Dermis blood vessel endothelial cell (primary cell): ENCODE measurements around the gene MMD2. TPM values are rescaled to one million over a fixed set of nuclear protein-coding genes. Genes with fewer than 3 reads are reported as not detected.

ENCODE experiments used
- DNase-seq: peaks from one replicate; pipeline ENCODE4 v3.0.0; 2010
- total RNA-seq: library from RNA; depleted of rRNA; stranded (reverse); fragments of >200 nt; gene quantifications from 2 replicates; pipeline ENCODE4 v1.2.3, GENCODE V29; 2014

Gene MMD2
- total RNA-seq, 1 donor from 2014 or later = not detected

- DNase-seq = no peak
Observed at GRCh38 chr7:4957847-4958476, 1.0 kb downstream of the MMD2 start.

DNA sequence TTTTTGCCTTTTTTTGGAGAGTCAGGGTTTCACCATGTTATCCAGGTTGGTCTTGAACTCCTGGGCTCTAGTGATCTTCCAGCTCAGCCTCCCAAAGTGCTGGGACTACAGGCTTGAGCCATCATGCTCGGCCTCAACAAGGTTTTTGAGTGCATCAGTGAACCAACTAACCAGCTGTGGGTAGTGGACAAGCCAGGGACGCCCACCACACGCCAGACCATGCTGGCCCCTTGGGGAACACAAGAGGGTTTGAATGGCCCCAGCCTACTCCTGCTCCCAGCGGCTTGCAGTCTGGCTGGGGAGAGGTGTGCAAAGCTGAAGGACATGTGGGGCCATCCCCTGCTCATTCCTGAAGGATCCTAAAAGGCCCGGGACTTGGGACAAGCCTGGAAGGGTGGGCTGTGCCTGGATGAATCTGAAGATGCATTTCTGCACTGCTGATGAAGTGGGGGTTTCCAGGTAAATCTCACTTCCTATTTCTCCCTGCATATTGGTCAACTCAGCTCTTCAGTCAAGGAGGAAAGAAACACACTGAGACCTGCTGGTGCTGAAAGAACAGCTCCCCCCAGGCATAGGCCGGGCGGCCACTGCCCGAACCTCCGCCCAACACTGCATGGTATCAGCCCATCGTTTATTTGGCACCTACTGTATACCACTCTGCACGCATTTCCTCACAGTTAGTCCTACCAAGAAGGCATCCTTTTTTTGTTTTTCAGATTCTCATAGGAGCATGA, 6.9 kb downstream of the MMD2 start:
- DNase-seq = peak; percentile 41

- DNase-seq = no peak
Observed at GRCh38 chr7:4951304-4951703, 7.7 kb downstream of the MMD2 start.

DNA sequence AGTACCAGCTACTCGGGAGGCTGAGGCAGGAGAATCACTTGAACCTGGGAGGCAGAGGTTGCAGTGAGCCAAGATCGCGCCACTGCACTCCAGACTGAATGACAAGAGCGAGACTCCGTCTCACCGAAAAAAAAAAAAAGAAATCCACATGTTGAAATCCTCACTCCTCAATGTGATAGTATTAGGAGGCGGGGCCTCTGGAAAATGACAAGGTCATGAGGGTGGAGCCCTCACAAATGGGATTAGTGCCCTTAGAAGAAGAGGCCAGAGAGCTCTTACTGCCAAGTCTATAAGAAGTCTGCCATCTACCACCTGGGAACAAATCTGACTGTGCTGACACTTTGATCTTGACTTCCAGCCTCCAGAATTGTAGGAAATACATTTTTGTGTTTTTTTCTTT, 10.6 kb downstream of the MMD2 start:
- DNase-seq = no peak

- DNase-seq = no peak
Observed at GRCh38 chr7:4945949-4946348, 13.0 kb downstream of the MMD2 start.

DNA sequence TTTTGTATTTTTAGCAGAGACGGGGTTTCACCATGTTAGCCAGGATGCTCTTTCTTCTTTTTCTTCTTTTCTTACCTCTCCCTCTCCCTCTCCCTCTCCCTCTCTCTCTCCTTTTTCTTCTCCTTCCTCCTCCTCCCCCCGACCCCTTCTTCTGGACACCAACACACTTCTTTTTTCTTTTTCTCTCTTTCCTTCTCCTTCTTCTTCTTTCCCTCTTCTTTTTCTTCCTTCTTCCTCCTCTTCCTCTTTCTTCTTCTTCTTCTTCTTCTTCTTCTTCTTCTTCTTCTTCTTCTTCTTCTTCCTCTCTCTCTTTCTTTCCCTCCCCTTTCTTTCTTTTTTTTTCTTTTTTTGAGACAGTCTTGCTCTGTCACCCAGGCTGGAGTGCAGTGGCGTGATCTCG, 14.0 kb downstream of the MMD2 start:
- DNase-seq = no peak

GRCh38 chr7:4943297-4943696, 15.7 kb downstream of the MMD2 start:
- no peak for DNase-seq

GRCh38 chr7:4939971-4940728, 18.8 kb downstream of the MMD2 start:
- no peak for DNase-seq

DNA sequence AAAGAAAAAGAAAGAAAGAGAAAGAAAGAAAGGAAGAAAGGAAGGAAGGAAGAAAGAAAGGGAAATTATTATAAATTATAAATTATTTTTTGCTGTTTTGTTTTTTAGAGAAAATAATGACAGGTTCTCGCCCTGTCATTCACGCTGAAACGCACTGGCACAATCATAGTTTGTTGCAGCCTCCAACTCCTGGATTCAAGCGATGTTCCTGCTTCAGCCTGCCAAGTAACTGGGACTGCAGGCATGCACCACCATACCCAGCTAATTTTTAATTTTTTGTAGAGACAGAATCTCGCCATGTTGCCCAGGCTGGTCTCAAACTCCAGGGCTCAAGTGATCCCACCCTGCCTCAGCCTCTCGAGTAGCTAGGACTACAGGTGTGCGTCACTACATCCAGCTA, 21.6 kb downstream of the MMD2 start:
- DNase-seq = no peak

DNA sequence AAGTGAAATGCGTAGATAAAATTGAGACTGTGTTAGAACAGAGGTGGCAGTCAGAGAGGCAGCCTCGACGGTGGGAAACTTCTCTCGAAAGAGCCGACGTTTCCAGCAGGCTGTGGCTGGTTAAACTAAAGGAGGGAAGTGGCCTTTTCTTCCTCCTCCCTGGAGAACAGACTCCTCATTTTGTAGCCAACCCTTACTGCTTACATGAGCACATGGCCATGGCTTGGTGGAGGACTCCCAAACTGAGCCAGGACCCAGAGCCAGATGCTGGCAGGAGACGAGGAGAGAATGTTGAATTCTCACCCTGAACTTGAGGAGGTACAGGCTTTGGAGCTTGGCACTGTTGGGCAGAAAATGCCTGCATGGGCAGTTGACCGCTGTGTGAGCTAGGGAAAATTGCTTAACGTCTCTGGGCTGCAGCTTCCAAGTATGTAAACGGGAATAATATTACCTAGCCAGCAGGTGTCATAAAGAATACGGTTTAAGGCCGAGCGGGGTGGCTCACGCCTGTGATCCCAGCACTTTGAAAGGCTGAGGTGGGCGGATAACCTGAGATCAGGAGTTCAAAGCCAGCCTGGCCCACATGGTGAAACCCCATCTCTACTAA, 24.5 kb downstream of the MMD2 start:
- no peak for DNase-seq

- no peak for DNase-seq
Observed at GRCh38 chr7:4931943-4932342, 27.0 kb downstream of the MMD2 start.

GRCh38 chr7:4929005-4929404, 30.0 kb downstream of the MMD2 start:
- DNase-seq = no peak

GRCh38 chr7:4928445-4928844, 30.5 kb downstream of the MMD2 start:
- DNase-seq = no peak

DNA sequence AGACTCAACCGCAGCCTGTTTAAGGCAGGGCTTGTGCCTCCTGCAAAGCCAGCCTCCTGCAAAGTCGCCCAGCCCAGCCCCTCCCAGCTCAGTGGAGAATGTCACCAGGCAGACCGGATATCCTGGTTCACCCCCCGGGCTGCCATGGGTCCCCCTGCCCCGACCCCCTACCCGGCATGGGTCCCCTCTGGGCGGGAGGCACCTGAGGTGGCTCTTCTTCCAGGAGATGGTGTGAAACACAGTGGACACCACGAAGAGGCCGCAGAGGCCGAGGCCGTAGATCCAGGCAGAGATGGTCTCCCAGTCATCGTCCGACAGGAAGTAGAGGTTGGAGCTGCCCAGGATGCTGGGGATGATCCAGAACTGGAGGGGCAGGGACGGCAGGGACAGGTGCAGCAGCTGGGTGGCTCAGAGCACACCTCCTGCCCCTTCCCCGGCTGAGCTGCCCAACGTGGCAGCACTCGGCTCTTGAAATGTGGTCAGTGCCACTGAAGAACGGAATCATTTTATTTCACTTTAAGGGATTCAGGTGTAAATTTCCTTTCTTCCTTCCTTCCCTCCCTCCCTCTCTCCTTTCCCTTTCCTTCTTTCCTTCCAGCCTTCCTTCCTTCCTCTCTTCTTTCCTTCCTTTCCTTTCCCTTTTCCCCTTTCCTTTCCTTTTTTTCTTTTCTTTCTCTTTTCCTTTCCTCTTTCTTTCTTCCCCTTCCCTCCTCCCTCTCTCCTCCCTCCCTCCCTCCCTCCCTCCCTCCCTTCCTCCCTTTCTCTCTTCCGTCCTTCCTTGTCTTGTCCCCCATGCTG, 38.8 kb downstream of the MMD2 start:
- DNase-seq = no peak

DNA sequence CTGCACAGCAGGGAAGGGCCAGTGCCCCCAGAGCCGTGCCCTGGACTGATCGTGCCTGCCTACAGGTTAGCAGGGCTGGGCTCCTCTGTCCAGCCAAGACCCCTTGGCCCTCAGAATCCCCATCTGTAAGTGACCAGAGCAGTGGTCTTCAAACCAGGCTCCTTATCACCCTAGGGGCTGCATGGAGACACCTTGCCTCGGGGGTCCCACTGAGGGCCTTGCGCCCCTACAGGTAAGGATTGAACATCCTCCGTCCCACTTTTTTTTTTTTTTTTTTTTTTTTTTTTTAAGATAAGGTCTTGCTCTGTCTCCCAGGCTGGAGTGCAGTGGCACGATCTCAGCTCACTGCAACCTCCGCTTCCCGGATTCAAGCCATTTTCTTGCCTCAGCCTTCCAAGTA, 42.9 kb downstream of the MMD2 start:
- DNase-seq = no peak

DNA sequence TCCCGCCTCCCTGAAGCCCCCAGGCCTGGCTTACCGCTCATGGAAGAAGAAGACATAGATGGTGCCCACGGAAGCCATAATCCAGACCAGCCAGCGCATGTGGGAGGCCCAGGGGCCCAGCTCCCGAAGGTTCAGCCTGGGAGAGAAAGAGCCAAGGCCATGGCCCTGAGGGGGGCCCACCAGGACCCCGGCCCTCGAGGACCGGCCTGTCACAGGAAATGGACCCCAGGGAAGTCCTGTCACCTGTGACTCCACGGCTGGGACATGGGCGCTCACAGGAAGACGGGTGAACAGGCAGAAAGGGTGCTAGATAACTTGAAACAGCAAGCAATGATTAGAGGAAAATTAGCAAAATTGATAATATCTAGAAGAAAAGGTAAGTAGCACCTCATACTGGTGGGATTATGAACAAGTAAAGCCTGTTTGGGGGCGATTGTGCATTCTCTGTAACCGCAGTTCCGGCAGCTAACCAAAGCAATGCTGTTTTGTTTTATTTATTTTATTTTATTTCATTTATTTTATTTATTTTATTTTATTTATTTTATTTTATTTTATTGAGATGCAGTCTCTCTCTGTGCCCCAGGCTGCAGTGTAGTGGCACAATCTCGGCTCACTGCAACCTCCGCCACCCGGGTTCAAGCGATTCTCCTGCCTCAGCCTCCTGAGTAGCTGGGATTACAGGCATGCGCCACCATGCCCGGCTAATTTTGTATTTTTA, 47.7 kb downstream of the MMD2 start:
- DNase-seq = no peak

- no peak for DNase-seq
Observed at GRCh38 chr7:4906682-4907081, 52.3 kb downstream of the MMD2 start.

GRCh38 chr7:4905171-4905570, 53.8 kb downstream of the MMD2 start:
- no peak for DNase-seq

- no peak for DNase-seq
Observed at GRCh38 chr7:4904346-4904745, 54.6 kb downstream of the MMD2 start.

DNA sequence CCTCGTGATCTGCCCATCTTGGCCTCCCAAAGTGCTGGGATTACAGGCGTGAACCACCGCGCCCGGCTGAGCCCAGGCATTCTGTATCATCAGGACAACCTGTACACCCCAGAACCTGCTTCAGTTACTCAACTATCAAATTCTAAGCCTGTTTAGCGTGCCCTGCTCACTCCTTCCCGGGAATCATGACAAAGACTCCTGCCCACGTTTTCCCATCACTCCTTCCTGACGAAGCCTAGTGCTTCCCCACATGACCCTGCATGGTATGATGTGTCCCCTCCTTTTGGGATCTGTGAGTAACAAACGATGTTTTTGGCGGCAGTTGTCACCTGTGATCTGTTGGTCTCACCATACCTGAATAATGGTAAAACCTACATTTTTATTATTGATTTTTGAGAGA, 63.2 kb downstream of the MMD2 start:
- no peak for DNase-seq

DNA sequence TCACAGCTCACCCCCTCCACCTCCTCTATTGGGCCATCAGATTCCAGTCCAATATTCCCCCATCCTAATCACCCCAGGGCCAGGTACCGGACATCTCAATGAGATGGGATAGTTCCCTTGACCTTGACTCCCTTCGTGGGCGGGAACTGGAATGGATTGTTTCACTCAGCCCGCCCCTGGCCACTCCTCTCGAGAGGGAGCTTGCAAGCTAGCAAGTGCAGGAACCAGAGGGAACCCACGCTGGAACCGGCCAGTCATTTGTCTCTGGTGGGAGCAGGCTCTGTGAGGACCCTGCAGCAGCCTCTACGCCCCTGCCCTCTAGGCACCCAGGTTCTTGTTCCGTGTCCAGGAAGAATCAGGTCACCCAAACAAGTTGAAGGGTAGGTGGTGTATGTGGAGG, 64.5 kb downstream of the MMD2 start:
- DNase-seq = no peak

- DNase-seq = no peak
Observed at GRCh38 chr7:4893929-4894475, 65.0 kb downstream of the MMD2 start.
